GM19238 (cell line): ENCODE measurements around the gene CTNNA2.

ENCODE experiments used
- DNase-seq: peaks from one replicate; pipeline ENCODE4 v3.0.0; 2011; ENCODE audit warnings: low spot score; ENCODE audit not compliant: insufficient read length

Gene CTNNA2

GRCh38 chr2:79916285-79916684 is 403.4 kb downstream of the CTNNA2 start:
- no peak for DNase-seq

GRCh38 chr2:79920512-79921076 is 407.7 kb downstream of the CTNNA2 start:
- DNase-seq: no peak

- DNase-seq: no peak
Measured at GRCh38 chr2:79929624-79930023, 416.8 kb downstream of the CTNNA2 start.

- no peak for DNase-seq
Measured at GRCh38 chr2:79935046-79935732, 422.3 kb downstream of the CTNNA2 start.

- DNase-seq: no peak
Measured at GRCh38 chr2:79935771-79936657, 423.2 kb downstream of the CTNNA2 start.

GRCh38 chr2:79936715-79937114 is 423.9 kb downstream of the CTNNA2 start:
- no peak for DNase-seq

- DNase-seq: no peak
Measured at GRCh38 chr2:79938648-79939047, 425.8 kb downstream of the CTNNA2 start.

- no peak for DNase-seq
Measured at GRCh38 chr2:79940364-79940763, 427.5 kb downstream of the CTNNA2 start.

GRCh38 chr2:79941179-79941578 is 428.3 kb downstream of the CTNNA2 start:
- DNase-seq: no peak

- DNase-seq: no peak
Measured at GRCh38 chr2:79944205-79944604, 431.4 kb downstream of the CTNNA2 start.

GRCh38 chr2:79945653-79946445 is 433.0 kb downstream of the CTNNA2 start:
- no peak for DNase-seq

- no peak for DNase-seq
Measured at GRCh38 chr2:79947751-79948150, 434.9 kb downstream of the CTNNA2 start.

GRCh38 chr2:79950526-79950925 is 437.7 kb downstream of the CTNNA2 start:
- no peak for DNase-seq

- no peak for DNase-seq
Measured at GRCh38 chr2:79952616-79953015, 439.8 kb downstream of the CTNNA2 start.

- no peak for DNase-seq
Measured at GRCh38 chr2:79960035-79960434, 447.2 kb downstream of the CTNNA2 start.

GRCh38 chr2:79960519-79960918 is 447.7 kb downstream of the CTNNA2 start:
- no peak for DNase-seq

GRCh38 chr2:79964966-79965365 is 452.1 kb downstream of the CTNNA2 start:
- no peak for DNase-seq

- no peak for DNase-seq
Measured at GRCh38 chr2:79966369-79966768, 453.5 kb downstream of the CTNNA2 start.

GRCh38 chr2:79966882-79967281 is 454.0 kb downstream of the CTNNA2 start:
- no peak for DNase-seq

GRCh38 chr2:79971807-79972206 is 459.0 kb downstream of the CTNNA2 start:
- no peak for DNase-seq

- DNase-seq: no peak
Measured at GRCh38 chr2:79972661-79973060, 459.8 kb downstream of the CTNNA2 start.
